ENCODE data around the gene ERRFI1. TPM values are rescaled to one million over a fixed set of nuclear protein-coding genes. Genes with fewer than 3 reads are reported as not detected.
A peak's percentile ranks its signal among the peaks of the same experiment; 100 is the strongest.

ERRFI1 gene
- total and polyA plus RNA-seq, 10 donors: 2.0 to 12.5 (median 7.9) TPM

GRCh38 chr1:8016210-8016894 is 9.8 kb downstream of the ERRFI1 start:
- peaks cover 0 to 32% (median 4%) of the 10 kb centered on the region in 6 donors for H3K36me3 ChIP-seq
- no peak for TF ChIP-seq CTCF (IDR thresholded peaks at IDR 0.05 in 8 of 11, conservative IDR thresholded peaks at IDR 0.05 in 3 of 11)
- no peak for TF ChIP-seq POLR2A (IDR thresholded peaks at IDR 0.05)
- no peak for TF ChIP-seq POLR2AphosphoS5 (IDR thresholded peaks at IDR 0.05)
- no peak overlapping the region for H3K4me3 ChIP-seq
- H3K4me1 ChIP-seq: peaks cover 3 to 35% (median 10%) of the 10 kb centered on the region in 6 donors
- no peak for DNase-seq
- H3K27ac ChIP-seq: no peak overlapping the region
- intact Hi-C loops (cut with DNase I; ENCODE audit: low total_unique reads): loop anchor here (10.0 kb wide), 2 partner anchors 298 to 328 kb away; partner anchors contain the start of gene SLC45A1
- no peaks in the 10 kb centered on the region for H3K9me3 ChIP-seq
- 32 to 43% (median 39%) methylated on average over 4 of the region's 4 CpGs for WGBS, 5 donors
- peaks cover 0 to 7% (median 0%) of the 10 kb centered on the region in 7 donors for H3K27me3 ChIP-seq (replicated peaks in 1 of 7)

GRCh38 chr1:8015809-8016165 is 10.3 kb downstream of the ERRFI1 start:
- H3K27ac ChIP-seq: peak overlapping the region in 1 of 8 donors; percentile 11
- intact Hi-C loops (cut with DNase I; ENCODE audit: low total_unique reads): loop anchor here (10.0 kb wide), 2 partner anchors 299 to 329 kb away; partner anchors contain the start of gene SLC45A1
- peaks cover 0 to 37% (median 4%) of the 10 kb centered on the region in 6 donors for H3K36me3 ChIP-seq
- H3K4me3 ChIP-seq: no peak overlapping the region
- peaks cover 0 to 7% (median 0%) of the 10 kb centered on the region in 7 donors for H3K27me3 ChIP-seq (replicated peaks in 1 of 7)
- H3K4me1 ChIP-seq: peaks cover 3 to 35% (median 10%) of the 10 kb centered on the region in 6 donors
- 68 to 78% (median 72%) methylated on average over 2 of the region's 2 CpGs for WGBS, 5 donors
- TF ChIP-seq POLR2AphosphoS5 (IDR thresholded peaks at IDR 0.05) (no peak), POLR2A (IDR thresholded peaks at IDR 0.05) (no peak), CTCF (IDR thresholded peaks at IDR 0.05 in 8 of 11, conservative IDR thresholded peaks at IDR 0.05 in 3 of 11) (no peak)
- no peaks in the 10 kb centered on the region for H3K9me3 ChIP-seq
- no peak for DNase-seq

- H3K4me3 ChIP-seq: no peak overlapping the region
- TF ChIP-seq POLR2AphosphoS5 (IDR thresholded peaks at IDR 0.05): no peak
- TF ChIP-seq CTCF (IDR thresholded peaks at IDR 0.05 in 8 of 11, conservative IDR thresholded peaks at IDR 0.05 in 3 of 11): peak in 10 of 11 experiments; percentile 38 to 77 (median 60)
Measured at GRCh38 chr1:8015036-8015808, 10.9 kb downstream of the ERRFI1 start.

More at GRCh38 chr1:8015036-8015808, 10.9 kb downstream of the ERRFI1 start:
- WGBS, 5 donors: 34 to 40% (median 40%) methylated on average over 8 of the region's 8 CpGs
- peaks cover 3 to 31% (median 10%) of the 10 kb centered on the region in 6 donors for H3K4me1 ChIP-seq
- peaks cover 0 to 7% (median 0%) of the 10 kb centered on the region in 7 donors for H3K27me3 ChIP-seq (replicated peaks in 1 of 7)
- intact Hi-C loops (cut with DNase I; ENCODE audit: low total_unique reads): loop anchor here (10.0 kb wide), 2 partner anchors 300 to 330 kb away; partner anchors contain the start of gene SLC45A1
- no peaks in the 10 kb centered on the region for H3K9me3 ChIP-seq
- peaks cover 0 to 37% (median 4%) of the 10 kb centered on the region in 6 donors for H3K36me3 ChIP-seq
- DNase-seq: no peak
- H3K27ac ChIP-seq: peak overlapping the region in 3 of 8 donors; percentile 9 to 11 (median 11)

All from spleen (tissue), 11 donors.